A673 (cell line): ENCODE results near the gene CYP17A1. TPM values are rescaled to one million over a fixed set of nuclear protein-coding genes. Genes with fewer than 3 reads are reported as not detected.

Experiments
- BruUV-seq: library from RNA; stranded (reverse); fragments of 400-500 nt; replicated peaks from 2 replicates; lab custom pipeline; 2021; lab: Mats Ljungman, UMichigan
- CTCF ChIA-PET: fragments of 300-600 bp; sonication (Branson Sonifier 250); formaldehyde crosslinking; loops from one replicate; lab custom pipeline; 2022; ENCODE audit warnings: antibody characterized with exemption; lab: Charles Lee
- POLR2A ChIA-PET: fragments of 300-600 bp; sonication (Branson Sonifier 250); formaldehyde crosslinking; loops from one replicate; lab custom pipeline; 2022; ENCODE audit warnings: antibody characterized with exemption; ENCODE audit not compliant: low non-redundant PET; lab: Charles Lee
- DNase-seq: peaks from one replicate; pipeline ENCODE4 v3.0.0-alpha.2; 2015; ENCODE audit warnings: low spot score
- H3K27ac ChIP-seq: fragments of 200-600 bp; sonication (generic); 2 replicates; pipeline ENCODE4 v1.5.1; 2016; ENCODE audit warnings: mixed run types, low read depth, mild to moderate bottlenecking, mixed read lengths, antibody characterized with exemption, low read length; ENCODE audit not compliant: poor library complexity, severe bottlenecking
- H3K27me3 ChIP-seq: fragments of 200-600 bp; sonication (generic); replicated peaks from 2 replicates; pipeline ENCODE4 v1.6.1; 2017; ENCODE audit warnings: mixed run types, low read depth, mild to moderate bottlenecking, mixed read lengths, antibody characterized with exemption, low read length; ENCODE audit not compliant: insufficient read depth, poor library complexity
- H3K36me3 ChIP-seq: fragments of 200-600 bp; sonication (generic); 2 replicates; pipeline ENCODE4 v1.6.1; 2016; ENCODE audit warnings: mixed run types, mild to moderate bottlenecking, mixed read lengths, antibody characterized with exemption, low read length; ENCODE audit not compliant: insufficient read depth, poor library complexity, severe bottlenecking
- H3K4me1 ChIP-seq: fragments of 200-600 bp; sonication (generic); 2 replicates; pipeline ENCODE4 v1.6.1; 2017; ENCODE audit warnings: mixed run types, mild to moderate bottlenecking, mixed read lengths, antibody characterized with exemption, low read length; ENCODE audit not compliant: insufficient read depth, poor library complexity, severe bottlenecking
- H3K4me3 ChIP-seq: fragments of 200-600 bp; sonication (generic); 2 replicates; pipeline ENCODE4 v1.5.1; 2016; ENCODE audit warnings: low read depth, mixed run types, mild to moderate bottlenecking, mixed read lengths, low read length; ENCODE audit not compliant: poor library complexity, severe bottlenecking
- H3K9me3 ChIP-seq: fragments of 200-600 bp; sonication (generic); 2 replicates; pipeline ENCODE4 v1.6.1; 2016; ENCODE audit warnings: mixed run types, low read depth, mild to moderate bottlenecking, mixed read lengths, antibody characterized with exemption, low read length; ENCODE audit not compliant: poor library complexity, severe bottlenecking
- EZH2 ChIP-seq: fragments of 200-600 bp; sonication (generic); IDR thresholded peaks from 2 replicates; pipeline ENCODE4 v1.6.1; 2017; ENCODE audit warnings: borderline replicate concordance, low read depth, mild to moderate bottlenecking, mixed read lengths, antibody characterized with exemption, low read length; ENCODE audit not compliant: poor library complexity, severe bottlenecking
- intact Hi-C: fragments of 100-400 bp; cut with micrococcal nuclease; formaldehyde crosslinking; loops from one replicate; pipeline ENCODE4 v1.10.0; 2022; ENCODE audit not compliant: unreplicated experiment
- total RNA-seq: library from RNA; stranded (reverse); gene quantifications from 2 replicates; pipeline ENCODE4 v1.2.3, GENCODE V29; 2021
- TF ChIP-seq, protein P1 (sequence below): fragments of 300-800, 200-600 bp; sonication (generic); conservative IDR thresholded peaks from 2 replicates; pipeline ENCODE4 v1.5.1; 2017; ENCODE audit warnings: low read depth, mild to moderate bottlenecking, antibody characterized with exemption, low read length, moderate library complexity, mixed read lengths

The CYP17A1 gene
- total RNA-seq, 1 experiment from 2014 or later = not detected

DNA sequence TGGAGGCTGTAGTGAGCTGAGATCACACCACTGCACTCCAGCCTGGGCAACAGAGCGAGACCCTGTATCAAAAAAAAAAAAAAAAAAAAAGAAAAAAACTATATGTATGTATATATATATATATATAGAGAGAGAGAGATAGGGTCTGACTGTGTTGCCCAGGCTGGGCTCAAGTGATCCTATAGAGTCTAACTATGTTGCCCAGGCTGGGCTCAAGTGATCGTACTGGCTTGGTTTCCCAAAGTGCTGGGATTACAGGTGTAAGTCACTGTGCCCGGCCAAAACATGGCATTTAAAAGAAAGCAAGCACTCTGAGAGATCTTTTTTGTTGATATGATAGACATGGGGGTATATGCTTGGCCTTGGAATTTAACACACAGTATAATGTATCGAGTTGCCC lies 20.0 kb downstream of the CYP17A1 start:
- H3K27me3 ChIP-seq = no peaks in the 10 kb centered on the region
- intact Hi-C loops = loop anchor here (5.0 kb wide), 1 partner anchor 65 kb away; no protein-coding TSS in a partner anchor
- H3K36me3 ChIP-seq = no peaks in the 10 kb centered on the region
- H3K4me3 ChIP-seq = no peak overlapping the region
- no peak for TF ChIP-seq EZH2
- TF ChIP-seq, protein P1, sequence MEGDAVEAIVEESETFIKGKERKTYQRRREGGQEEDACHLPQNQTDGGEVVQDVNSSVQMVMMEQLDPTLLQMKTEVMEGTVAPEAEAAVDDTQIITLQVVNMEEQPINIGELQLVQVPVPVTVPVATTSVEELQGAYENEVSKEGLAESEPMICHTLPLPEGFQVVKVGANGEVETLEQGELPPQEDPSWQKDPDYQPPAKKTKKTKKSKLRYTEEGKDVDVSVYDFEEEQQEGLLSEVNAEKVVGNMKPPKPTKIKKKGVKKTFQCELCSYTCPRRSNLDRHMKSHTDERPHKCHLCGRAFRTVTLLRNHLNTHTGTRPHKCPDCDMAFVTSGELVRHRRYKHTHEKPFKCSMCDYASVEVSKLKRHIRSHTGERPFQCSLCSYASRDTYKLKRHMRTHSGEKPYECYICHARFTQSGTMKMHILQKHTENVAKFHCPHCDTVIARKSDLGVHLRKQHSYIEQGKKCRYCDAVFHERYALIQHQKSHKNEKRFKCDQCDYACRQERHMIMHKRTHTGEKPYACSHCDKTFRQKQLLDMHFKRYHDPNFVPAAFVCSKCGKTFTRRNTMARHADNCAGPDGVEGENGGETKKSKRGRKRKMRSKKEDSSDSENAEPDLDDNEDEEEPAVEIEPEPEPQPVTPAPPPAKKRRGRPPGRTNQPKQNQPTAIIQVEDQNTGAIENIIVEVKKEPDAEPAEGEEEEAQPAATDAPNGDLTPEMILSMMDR = no peak
- POLR2A ChIA-PET = no interaction called here
- no TSS peak for BruUV-seq
- DNase-seq = no peak
- CTCF ChIA-PET = no interaction called here
- no peaks in the 10 kb centered on the region for H3K9me3 ChIP-seq
- no peak overlapping the region for H3K27ac ChIP-seq
- H3K4me1 ChIP-seq = no peaks in the 10 kb centered on the region

DNA sequence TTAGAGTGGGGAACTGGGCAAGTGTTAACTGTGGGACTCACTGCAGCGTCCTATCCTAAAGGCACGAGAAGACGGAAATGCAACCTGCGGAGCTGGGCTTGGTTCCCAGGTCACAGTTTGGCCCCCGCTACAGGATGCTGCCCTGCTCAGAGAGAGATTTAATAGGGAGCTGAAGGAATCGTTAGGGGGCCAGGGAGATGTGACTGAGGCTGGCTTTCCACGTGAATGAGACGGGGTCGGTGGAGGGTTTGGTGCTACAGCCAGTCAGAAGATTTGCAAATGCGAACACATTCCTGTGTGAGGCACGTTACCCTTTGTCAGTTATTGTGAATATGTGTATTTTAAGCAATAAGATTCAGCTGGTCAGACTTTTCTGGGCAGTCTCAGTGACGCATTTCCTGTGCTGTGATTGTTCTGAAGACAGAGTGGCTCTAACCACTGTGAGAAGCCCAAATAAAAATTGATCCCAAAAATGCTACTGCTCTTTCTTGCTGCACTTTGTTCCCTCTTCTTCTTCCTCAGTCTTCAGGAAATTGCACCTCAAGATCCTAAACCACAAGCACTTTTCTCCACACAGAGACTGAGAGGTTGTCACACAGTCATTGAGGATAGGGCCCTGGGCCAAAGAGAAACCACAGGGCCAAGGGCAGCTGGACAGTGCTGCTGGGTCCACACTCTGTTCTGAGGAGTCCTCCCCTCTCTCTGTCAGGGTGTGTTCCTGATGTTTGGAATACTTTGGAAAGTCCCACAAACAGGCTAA lies 21.2 kb downstream of the CYP17A1 start:
- no TSS peak for BruUV-seq

DNA sequence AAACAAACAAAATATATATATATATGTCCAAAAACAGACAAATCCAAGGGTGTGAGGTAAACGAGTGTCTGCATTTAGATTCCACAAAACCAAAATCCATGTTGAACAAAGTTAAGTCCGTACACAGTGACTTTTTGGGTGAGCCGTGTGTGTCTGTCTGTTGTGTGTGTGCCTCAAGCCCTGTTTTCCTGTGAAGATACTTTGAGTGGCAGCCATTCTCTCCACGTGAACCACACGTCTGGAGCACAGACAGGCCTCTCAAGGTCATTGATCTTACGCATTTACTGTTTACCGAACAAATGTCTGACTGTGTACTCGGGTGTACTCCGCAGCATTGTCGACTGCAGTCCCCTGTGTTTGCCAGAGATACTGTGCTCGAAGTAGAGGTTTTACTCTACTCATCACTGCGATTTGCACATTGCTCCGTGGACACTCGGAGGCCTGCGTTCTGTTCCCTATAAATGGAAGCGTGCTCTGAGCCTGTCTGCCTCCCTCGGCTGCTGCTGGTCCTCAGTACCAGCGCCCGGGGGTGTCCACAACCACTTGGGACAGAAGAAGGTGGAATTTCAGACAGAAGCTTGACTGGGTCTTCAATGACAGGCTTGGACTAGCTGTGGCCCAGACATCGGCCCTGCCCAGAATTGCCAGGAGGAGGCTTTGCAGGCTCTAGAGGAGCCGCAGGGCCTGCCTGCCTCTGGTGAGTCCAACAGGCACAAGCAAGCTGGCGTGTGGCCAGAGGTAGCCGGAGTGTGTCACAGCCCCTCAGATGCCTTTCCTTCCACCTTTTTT lies 22.1 kb downstream of the CYP17A1 start:
- H3K27me3 ChIP-seq = no peaks in the 10 kb centered on the region
- TSS peak; percentile 22 for BruUV-seq
- no peak for DNase-seq
- peaks cover 4% of the 10 kb centered on the region for H3K36me3 ChIP-seq
- no peaks in the 10 kb centered on the region for H3K9me3 ChIP-seq
- no peak overlapping the region for H3K4me3 ChIP-seq
- ChIA-PET CTCF (no interaction called here), POLR2A (no interaction called here)
- intact Hi-C loops = loop anchor here (5.0 kb wide), 1 partner anchor 63 kb away; no protein-coding TSS in a partner anchor
- H3K27ac ChIP-seq = peak overlapping the region; percentile 44
- no peak for TF ChIP-seq EZH2
- TF ChIP-seq, protein P1 = no peak
- no peaks in the 10 kb centered on the region for H3K4me1 ChIP-seq

More for the DNA sequence above, 21.2 kb downstream of the CYP17A1 start:
- TF ChIP-seq EZH2 = no peak
- TF ChIP-seq, protein P1 = no peak
- intact Hi-C loops = loop anchor here (5.0 kb wide), 1 partner anchor 64 kb away; no protein-coding TSS in a partner anchor
- H3K4me1 ChIP-seq = no peaks in the 10 kb centered on the region
- ChIA-PET CTCF (no interaction called here), POLR2A (no interaction called here)
- no peaks in the 10 kb centered on the region for H3K9me3 ChIP-seq
- DNase-seq = no peak
- H3K27ac ChIP-seq = peak overlapping the region; percentile 44
- H3K4me3 ChIP-seq = no peak overlapping the region
- peaks cover 4% of the 10 kb centered on the region for H3K36me3 ChIP-seq
- H3K27me3 ChIP-seq = no peaks in the 10 kb centered on the region
